ENCODE measurements around the gene ANGPTL8. TPM values are rescaled to one million over a fixed set of nuclear protein-coding genes. Genes with fewer than 3 reads are reported as not detected.
A peak's percentile ranks its signal among the peaks of the same experiment; 100 is the strongest.

ANGPTL8 gene
- total and polyA plus RNA-seq, 9 of the 15 experiments (the other 6 are each of a cell fraction or from before 2014, with no cell fraction given) = not detected

GRCh38 chr19:11243798-11244169 lies 4.4 kb downstream of the ANGPTL8 start:
- Histone ChIP-seq H3K79me2 (ENCODE audit: control insufficient read depth, insufficient read depth, low read length) (no peaks in the 10 kb centered on the region), H3K36me3 (ENCODE audit: control insufficient read depth, insufficient read depth, low read length) (peaks cover 10% of the 10 kb centered on the region; the same call in 1 of the 3 replicates), H3K27me3 (ENCODE audit: control insufficient read depth in 2 of 2, insufficient read depth in 2 of 2, low read length in 2 of 2) (no peaks in the 10 kb centered on the region), H3K27ac (ENCODE audit: extremely low read depth, low read depth, low read length) (no peak overlapping the region), H3K4me3 (no peak overlapping the region), H2AFZ (ENCODE audit: low read depth, low read length) (peak overlapping the region; percentile 63; the same call in 1 of the 2 replicates), H3K9me3 (replicated peaks; ENCODE audit: control insufficient read depth, insufficient read depth, low read depth, low read length) (no peaks in the 10 kb centered on the region), H4K20me1 (replicated peaks; ENCODE audit: control insufficient read depth, insufficient read depth, low read length) (no peaks in the 10 kb centered on the region), H3K9me1 (ENCODE audit: control insufficient read depth, insufficient read depth, low read length) (no peaks in the 10 kb centered on the region), H3K9ac (ENCODE audit: insufficient read depth in 1 of 2, low read depth in 2 of 2, low read length in 2 of 2) (peak overlapping the region in 1 of 2 experiments; percentile 66; a peak in 1 of 4 replicates), H3K4me2 (ENCODE audit: insufficient read depth, low read length) (peak overlapping the region; percentile 73), H3K4me1 (replicated peaks in 1 of 2; ENCODE audit: control insufficient read depth in 2 of 2, insufficient read depth in 2 of 2, low read length in 2 of 2) (peaks cover 0 to 30% of the 10 kb centered on the region in 2 experiments; a peak in 2 of 5 replicates)
- in situ Hi-C loops (cut with MboI) (no loop called here), intact Hi-C loops (cut with micrococcal nuclease) (no loop called here)
- WGBS (ENCODE audit: insufficient coverage, low coverage, missing lambda C conversion rate) = 66% methylated on average over 7 of the region's 7 CpGs
- ATAC-seq (no peak), FAIRE-seq (no peak), DNase-seq (ENCODE audit: extremely low read depth in 1 of 4, low spot score in 3 of 4) (no peak)
- POLR2A ChIA-PET = interaction anchor here (0.6 to 1.5 kb wide), 5 partner anchors 9 to 485 kb away, joined by 3 to 4 read pairs (median 3); no protein-coding TSS in a partner anchor
- TF ChIP-seq BCOR (IDR thresholded peaks at IDR 0.05) = 0 out of 2 replicates have a peak, but pooled peaks have one; percentile 34
- no peak for TF ChIP-seq IRF9 (tag; IDR thresholded peaks at IDR 0.05)
- TF ChIP-seq FOXM1 (IDR thresholded peaks at IDR 0.05; ENCODE audit: low read depth) = no peak
- 0 out of 2 replicates have a peak, but pooled peaks have one; percentile 18 for TF ChIP-seq FOXM1 (CRISPR knock-in tag; IDR thresholded peaks at IDR 0.05; ENCODE audit: low read depth)
- no peak for TF ChIP-seq RBBP5 (IDR thresholded peaks at IDR 0.05; ENCODE audit: borderline replicate concordance, insufficient read depth, low read length, poor library complexity, severe bottlenecking)
- TF ChIP-seq ZNF57 (CRISPR knock-in tag; IDR thresholded peaks at IDR 0.05) = no peak
- no peak for TF ChIP-seq TAF1 (IDR thresholded peaks at IDR 0.05; ENCODE audit: control insufficient read depth, extremely low read depth, insufficient read depth, low read length, severe bottlenecking)
- TF ChIP-seq, protein P1, sequence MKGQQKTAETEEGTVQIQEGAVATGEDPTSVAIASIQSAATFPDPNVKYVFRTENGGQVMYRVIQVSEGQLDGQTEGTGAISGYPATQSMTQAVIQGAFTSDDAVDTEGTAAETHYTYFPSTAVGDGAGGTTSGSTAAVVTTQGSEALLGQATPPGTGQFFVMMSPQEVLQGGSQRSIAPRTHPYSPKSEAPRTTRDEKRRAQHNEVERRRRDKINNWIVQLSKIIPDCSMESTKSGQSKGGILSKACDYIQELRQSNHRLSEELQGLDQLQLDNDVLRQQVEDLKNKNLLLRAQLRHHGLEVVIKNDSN (CRISPR knock-in tag; IDR thresholded peaks at IDR 0.05) = peak; percentile 5; the same call in 1 of the 2 replicates
- no TSS peak for BruUV-seq (replicated peaks)
- CTCF ChIA-PET (ENCODE audit: low intra/inter-chr PET ratio) = interaction anchor here (0.6 to 0.8 kb wide), 2 partner anchors 26 to 238 kb away, joined by 3 to 4 read pairs; no protein-coding TSS in a partner anchor

Measured in K562 (cell line).